Frontal cortex (tissue), 4 donors: Measurements from ENCODE around the gene TBC1D1. TPM values are rescaled to one million over a fixed set of nuclear protein-coding genes. Genes with fewer than 3 reads are reported as not detected.

Experiments used
- DNase-seq, 2 donors: peaks; one replicate each; pipeline ENCODE4 v3.0.0; 2012; ENCODE audit warnings: low spot score in 2 of 2
- FAIRE-seq: peaks from 2 replicates; lab custom pipeline; 2012; peaks lifted over from hg19 to GRCh38; lab: Jason Lieb, UNC
- total RNA-seq: library from RNA; depleted of rRNA; stranded (reverse); fragments of >200 nt; gene quantifications from one replicate; pipeline ENCODE4 v1.2.3, GENCODE V29; 2014
- donor health status: control.
- donor health status: control.
- donor health status: control.

TBC1D1 gene
- total RNA-seq, 1 donor from 2014 or later: 64.8 TPM

DNA sequence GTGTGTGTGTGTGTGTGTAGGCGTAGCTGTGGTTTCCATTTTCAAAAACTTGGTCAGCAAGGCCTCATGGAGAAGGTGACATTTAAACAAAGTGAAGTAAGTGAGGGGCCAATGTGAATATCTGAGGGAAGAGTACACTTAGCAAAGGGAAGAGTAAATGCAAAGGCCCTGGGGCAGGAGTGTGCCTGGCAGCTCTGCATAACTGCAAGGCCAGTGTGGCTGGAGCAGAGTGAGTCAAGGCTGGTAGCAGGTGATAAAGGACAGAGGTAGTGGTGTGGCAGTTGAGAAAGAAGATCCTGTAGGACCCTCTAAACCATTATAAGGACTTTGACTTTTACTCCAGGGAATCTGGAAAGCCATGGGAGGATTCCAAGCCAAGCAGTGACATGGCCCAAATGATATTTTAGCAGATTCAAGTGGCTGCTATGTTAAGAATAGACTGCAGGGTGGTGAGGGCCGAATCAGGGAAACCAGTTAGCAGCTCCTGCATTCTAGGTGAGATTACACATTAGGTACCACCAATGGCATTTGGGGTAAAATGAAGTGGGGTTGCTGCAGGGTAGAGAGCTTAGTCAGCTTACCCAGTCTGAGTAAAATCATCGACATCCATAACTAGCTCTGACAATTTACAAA, 5.9 kb upstream of the TBC1D1 start:
- DNase-seq: no peak
- no peak for FAIRE-seq

DNA sequence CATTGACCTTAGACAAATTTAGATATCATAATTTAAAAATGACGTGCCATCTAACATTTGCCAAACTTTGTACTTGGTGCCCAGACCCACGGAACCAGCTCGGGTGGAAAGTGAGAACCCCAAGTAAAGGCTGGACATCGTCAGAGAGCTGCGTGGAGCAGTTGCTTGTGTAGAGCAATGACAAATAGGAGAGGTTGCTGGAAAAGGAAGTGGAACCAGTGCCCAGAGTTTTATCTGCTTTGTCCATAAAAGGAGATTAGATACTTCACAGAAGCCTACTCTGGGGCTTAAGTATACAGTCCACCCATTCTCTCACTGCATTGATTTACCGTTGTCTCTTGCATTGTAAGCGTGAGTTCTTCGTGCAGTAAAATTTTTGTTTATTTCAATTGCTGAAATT, 5.4 kb upstream of the TBC1D1 start:
- no peak for FAIRE-seq

GRCh38 chr4:37889849-37890800, 759 bp upstream of the TBC1D1 start:
- no peak for FAIRE-seq

More for the DNA sequence above, 5.4 kb upstream of the TBC1D1 start:
- no peak for DNase-seq

DNA sequence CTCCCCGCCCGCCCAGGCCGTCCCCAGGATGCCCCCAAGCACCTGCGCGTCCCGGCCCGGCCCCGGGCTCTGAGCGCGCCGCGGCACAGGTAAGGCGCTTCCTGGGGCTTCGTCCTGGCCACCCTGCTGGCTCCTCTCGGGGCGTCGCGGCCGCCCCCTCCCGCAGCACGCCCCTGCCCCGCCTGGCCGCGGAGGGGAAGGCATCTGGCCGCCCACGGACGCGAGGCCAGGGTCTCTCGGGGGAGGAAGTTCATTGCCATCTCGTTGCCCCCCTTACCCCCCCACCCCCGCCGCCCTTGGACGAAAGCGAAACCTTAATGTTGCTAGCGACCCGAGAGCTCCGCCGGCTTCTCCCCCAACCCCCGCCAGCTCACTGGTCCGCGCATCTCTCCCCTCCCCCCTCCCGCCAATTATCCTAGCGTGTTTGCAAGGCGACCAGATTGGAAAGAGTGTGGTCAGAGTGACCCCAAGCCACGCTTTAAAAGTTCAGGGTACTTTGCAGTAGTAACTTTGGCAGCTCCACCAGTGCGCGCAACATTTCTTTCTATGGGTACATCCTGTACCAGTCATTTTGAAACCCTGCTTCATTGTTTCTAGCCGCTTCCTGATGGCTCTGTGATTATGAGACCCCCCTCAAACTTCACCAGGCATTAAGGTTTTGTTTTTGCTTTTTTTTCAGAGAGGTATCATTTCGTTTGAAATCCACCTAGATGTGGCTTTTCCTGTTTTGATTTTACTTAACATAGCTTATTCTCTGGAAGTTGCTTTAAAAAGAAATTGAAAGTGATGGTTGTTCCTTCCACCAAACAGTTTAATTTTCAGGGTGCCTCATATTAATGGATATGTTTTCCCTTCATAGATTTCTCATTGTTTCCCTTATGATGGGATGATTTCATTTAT, 626 bp downstream of the TBC1D1 start:
- DNase-seq (peak in 1 of 2 donors; percentile 50), FAIRE-seq (no peak)

More at GRCh38 chr4:37889849-37890800, 759 bp upstream of the TBC1D1 start:
- peak; percentile 46 to 59 for DNase-seq

GRCh38 chr4:37892641-37893040, 1.8 kb downstream of the TBC1D1 start:
- DNase-seq (no peak), FAIRE-seq (no peak)

DNA sequence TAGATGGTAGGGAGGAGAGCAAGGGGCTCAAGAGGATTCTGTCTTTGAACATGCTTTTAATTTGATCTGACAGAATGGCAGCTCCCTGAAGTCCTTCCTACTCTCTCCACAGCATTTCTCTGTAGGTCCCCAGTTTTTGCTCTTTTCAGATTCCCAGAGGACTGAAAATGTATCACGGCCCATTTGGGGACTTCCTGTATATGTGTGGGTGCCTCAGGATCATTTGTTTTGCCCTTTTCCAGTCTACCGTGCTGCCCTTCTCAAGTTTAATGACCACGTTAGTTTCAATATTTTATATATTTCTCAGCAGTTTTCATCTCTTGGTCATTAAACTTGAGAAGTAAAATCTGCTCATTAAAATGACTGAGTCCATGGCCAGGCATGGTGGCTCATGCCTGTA, 2.3 kb downstream of the TBC1D1 start:
- FAIRE-seq (no peak), DNase-seq (no peak)

GRCh38 chr4:37895271-37895670, 4.4 kb downstream of the TBC1D1 start:
- no peak for FAIRE-seq

DNA sequence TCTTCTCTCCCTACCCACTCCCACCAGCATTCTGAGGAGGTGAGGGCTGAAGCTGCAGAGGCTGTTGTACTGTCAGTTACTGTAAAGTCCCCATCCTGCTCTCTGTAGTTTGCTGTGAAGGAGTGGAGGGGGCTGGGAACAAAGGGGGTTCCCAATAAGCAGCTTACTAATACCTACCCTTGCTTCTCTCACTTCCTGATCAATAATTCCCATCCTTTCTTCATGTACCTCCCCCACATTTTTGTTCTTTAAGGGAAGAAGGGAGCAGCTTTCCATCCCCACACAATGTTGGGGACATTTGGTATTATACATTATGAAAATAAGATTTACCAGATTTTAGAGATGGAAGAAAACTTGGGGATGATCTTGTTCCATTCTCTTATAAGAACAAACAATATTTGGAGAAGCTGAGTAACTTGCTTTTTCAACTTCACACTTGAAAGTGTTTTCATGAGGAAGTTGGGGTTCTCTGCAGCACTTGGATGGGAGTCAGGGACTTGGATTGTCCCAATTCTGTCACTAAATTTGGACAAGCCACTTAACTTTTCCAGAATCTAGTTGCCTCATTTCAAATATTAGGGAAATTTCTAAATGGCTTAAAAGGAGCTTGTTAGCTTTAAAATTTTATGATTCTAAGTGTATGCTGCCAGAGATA, 5.4 kb downstream of the TBC1D1 start:
- DNase-seq: no peak
- FAIRE-seq: no peak

More at GRCh38 chr4:37895271-37895670, 4.4 kb downstream of the TBC1D1 start:
- no peak for DNase-seq

DNA sequence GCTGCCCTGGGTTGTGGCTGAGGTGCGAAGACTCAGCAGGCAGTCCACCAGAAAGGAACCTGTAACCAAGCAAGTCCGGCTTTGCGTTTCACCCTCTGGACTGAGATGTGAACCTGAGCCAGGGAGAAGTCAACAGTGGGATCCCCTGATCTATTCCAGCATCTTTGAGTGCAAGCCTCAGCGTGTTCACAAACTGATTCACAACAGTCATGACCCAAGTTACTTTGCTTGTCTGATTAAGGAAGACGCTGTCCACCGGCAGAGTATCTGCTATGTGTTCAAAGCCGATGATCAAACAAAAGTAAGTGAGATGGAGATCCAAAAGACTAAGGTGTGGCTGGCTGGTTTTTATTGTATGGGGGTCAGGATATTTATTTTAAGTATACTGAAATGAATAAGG, 11.3 kb downstream of the TBC1D1 start:
- no peak for DNase-seq
- no peak for FAIRE-seq

DNA sequence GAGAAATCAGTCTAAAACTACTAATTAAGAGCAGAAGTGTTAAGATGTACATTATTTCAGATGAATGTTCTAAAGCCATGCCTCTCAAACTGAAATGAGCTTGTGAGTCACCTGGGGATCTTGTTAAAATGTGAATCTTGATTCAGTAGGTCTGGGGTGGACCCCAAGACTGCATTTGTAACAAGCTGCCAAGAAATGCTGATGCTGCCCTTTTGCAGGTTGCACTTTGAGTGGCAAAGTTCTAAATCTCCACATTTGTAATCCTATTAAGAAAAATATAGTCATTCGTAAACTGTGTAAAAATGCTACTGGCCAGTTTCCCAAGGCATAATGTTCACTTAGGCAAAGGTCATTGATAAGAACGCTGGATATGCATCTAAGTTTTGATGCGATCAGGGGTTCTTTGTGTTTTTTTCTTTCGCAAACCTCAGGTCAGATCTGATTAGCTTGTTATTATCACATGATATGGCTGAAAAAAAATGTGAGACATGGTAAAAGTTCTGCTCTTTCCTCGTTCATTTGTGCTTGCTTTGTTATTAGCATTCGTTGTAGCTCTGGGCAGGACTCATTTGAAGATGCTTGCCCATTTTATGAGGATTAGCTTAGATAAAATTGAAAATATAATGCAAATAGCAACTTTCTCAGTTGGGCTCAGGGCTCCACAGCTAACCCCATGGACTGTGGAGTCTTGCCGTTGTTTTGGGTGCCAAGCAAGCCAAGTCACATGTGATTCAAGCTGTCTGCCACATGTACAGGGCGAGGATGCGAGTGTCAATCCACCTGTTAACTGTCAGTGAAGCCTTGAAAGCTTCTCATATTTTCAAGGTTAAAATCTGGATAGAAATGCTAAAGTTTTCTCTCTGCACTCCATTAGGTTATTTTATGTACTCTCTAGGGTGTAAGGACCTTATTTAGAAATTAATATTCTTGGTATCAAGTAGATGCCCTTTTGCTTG, 12.1 kb downstream of the TBC1D1 start:
- FAIRE-seq (no peak), DNase-seq (no peak)

DNA sequence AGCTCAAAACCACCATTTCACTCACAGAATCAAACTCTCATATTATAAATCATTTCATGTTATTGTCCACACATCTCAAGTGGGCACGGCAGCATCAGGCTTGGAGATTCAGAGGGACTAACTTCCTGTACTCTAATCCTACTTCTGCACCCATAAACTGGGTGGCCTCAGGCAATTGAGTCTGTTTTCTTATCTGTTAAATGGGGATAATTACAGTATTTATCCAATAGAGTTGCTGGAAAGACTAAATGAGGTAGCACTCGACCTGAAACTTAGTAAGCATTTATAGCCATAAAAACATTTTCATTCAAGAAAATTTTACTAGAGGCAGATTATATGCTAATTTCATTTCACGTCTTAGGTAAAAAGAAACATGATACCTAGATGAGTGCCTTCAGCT, 13.0 kb downstream of the TBC1D1 start:
- no peak for FAIRE-seq

GRCh38 chr4:37904824-37905223, 13.9 kb downstream of the TBC1D1 start:
- no peak for FAIRE-seq

More for the DNA sequence above, 13.0 kb downstream of the TBC1D1 start:
- no peak for DNase-seq

DNA sequence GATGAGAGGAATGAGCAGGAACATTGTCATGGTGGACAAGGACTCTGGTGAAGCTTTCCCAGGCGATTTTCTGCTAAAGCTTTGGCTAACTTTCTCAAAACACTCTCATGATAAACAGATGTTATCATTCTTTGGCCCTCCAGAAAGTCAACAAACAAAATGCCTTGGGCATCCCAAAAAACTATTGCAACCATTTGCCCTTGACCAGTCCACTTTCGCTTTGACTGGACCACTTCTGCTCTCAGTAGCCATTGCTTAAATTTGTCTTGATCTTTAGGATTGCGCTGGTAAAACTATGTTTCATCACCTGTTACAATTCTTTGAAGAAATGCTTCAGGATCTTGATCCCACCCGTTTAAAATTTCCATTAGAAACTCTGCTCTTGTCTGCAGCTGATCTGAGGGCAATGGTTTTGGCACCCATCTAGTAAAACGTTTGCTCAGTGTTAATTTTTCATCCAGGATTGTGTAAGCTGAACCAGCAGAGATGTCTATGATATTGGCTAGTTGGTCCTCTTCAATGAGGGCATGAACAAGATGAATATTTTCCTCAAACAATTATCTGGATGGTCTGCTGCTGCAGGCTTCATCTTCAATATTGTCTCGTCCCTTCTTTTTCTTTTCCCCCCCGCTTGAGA, 14.8 kb downstream of the TBC1D1 start:
- no peak for FAIRE-seq
- DNase-seq: no peak

More at GRCh38 chr4:37904824-37905223, 13.9 kb downstream of the TBC1D1 start:
- DNase-seq: no peak

GRCh38 chr4:37908488-37909331, 17.8 kb downstream of the TBC1D1 start:
- DNase-seq (no peak), FAIRE-seq (no peak)

DNA sequence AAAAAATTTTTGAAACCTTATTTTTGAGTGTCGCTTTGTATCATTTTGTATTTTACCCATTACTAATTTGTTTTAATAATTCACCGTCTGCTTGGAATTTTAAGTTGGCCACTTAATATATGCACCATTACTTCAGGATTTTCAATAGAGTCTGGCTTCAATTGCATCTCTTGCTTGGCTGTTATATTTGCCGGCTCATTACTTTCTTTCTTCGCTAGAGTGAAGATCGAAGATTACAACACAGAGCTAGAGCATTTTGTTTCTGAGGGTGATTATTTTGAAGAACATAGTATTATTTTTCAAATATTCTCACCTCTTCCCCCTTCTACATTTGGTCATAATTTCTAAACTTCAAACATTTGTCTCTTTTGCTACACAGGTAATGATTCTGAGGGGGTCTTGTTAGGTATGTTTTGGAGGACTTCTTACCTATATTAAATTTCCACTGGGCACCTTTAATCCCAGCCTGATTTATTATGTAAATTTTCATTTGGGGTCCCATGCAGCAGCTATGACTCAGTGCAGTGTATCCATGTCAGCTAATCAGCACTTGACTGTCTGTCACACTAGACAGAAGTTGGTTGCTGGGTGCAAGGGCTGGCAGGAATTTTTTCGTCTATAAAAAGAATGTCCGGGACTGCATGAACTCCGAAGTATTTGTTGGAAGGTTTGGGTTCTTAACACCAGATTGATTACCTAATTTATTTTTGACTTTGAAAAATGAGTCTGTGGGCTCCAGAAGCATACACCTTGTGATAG, 18.6 kb downstream of the TBC1D1 start:
- no peak for FAIRE-seq

GRCh38 chr4:37910091-37910486, 19.2 kb downstream of the TBC1D1 start:
- DNase-seq: no peak
- no peak for FAIRE-seq

More for the DNA sequence above, 18.6 kb downstream of the TBC1D1 start:
- no peak for DNase-seq
